Hepatocyte (in vitro differentiated cells): Measurements from ENCODE around the gene TBX3. TPM values are rescaled to one million over a fixed set of nuclear protein-coding genes. Genes with fewer than 3 reads are reported as not detected.
A peak's percentile ranks its signal among the peaks of the same experiment; 100 is the strongest.

Experiments
- DNase-seq: peaks from one replicate; pipeline ENCODE4 v3.0.0-alpha.2; 2016; ENCODE audit warnings: low spot score
- H2AFZ ChIP-seq: fragments of 200-600 bp; sonication (generic); 2 replicates; pipeline ENCODE4 v1.6.0; 2016; ENCODE audit warnings: antibody characterized with exemption, mild to moderate bottlenecking
- H3K27ac ChIP-seq: fragments of 200-600 bp; sonication (generic); 2 replicates; pipeline ENCODE4 v1.5.1; 2016; ENCODE audit warnings: mild to moderate bottlenecking
- H3K27me3 ChIP-seq: fragments of 200-600 bp; sonication (generic); 2 replicates; pipeline ENCODE4 v1.6.1; 2016
- H3K36me3 ChIP-seq: fragments of 200-600 bp; sonication (generic); replicated peaks from 2 replicates; pipeline ENCODE4 v1.5.1; 2016; ENCODE audit warnings: low read depth; ENCODE audit not compliant: insufficient read depth
- H3K4me1 ChIP-seq: fragments of 200-600 bp; sonication (generic); 2 replicates; pipeline ENCODE4 v1.5.1; 2016; ENCODE audit warnings: mild to moderate bottlenecking, moderate library complexity; ENCODE audit not compliant: insufficient read depth
- H3K4me2 ChIP-seq: fragments of 200-600 bp; sonication (generic); 2 replicates; pipeline ENCODE4 v1.6.0; 2016
- H3K4me3 ChIP-seq: fragments of 200-600 bp; sonication (generic); 2 replicates; pipeline ENCODE4 v1.5.1; 2016; ENCODE audit warnings: mild to moderate bottlenecking
- H3K79me2 ChIP-seq: fragments of 200-600 bp; sonication (generic); 2 replicates; pipeline ENCODE4 v1.6.0; 2017; ENCODE audit warnings: mild to moderate bottlenecking
- H3K9me2 ChIP-seq: fragments of 200-600 bp; sonication (generic); replicated peaks from 2 replicates; pipeline ENCODE4 v1.6.0; 2017; ENCODE audit warnings: mild to moderate bottlenecking; ENCODE audit not compliant: insufficient read depth
- H3K9me3 ChIP-seq: fragments of 200-600 bp; sonication (generic); 2 replicates; pipeline ENCODE4 v1.5.1; 2016; ENCODE audit warnings: low read depth, mild to moderate bottlenecking
- H4K20me1 ChIP-seq: fragments of 200-600 bp; sonication (generic); 2 replicates; pipeline ENCODE4 v1.6.0; 2016; ENCODE audit warnings: mild to moderate bottlenecking; ENCODE audit not compliant: insufficient read depth, poor library complexity, severe bottlenecking
- CTCF ChIP-seq: fragments of 200-600 bp; sonication (generic); IDR thresholded peaks from 2 replicates; pipeline ENCODE4 v1.5.1; 2016; ENCODE audit warnings: antibody characterized with exemption, mild to moderate bottlenecking; ENCODE audit not compliant: poor library complexity
- EZH2 ChIP-seq: fragments of 200-600 bp; sonication (generic); IDR thresholded peaks from 2 replicates; pipeline ENCODE4 v1.6.1; 2016; ENCODE audit warnings: antibody characterized with exemption, mild to moderate bottlenecking, borderline replicate concordance
- EZH2phosphoT487 ChIP-seq: fragments of 200-600 bp; sonication (generic); IDR thresholded peaks from one replicate; pipeline ENCODE4 v1.6.1; 2018; ENCODE audit warnings: antibody characterized with exemption, mild to moderate bottlenecking, low read depth, moderate library complexity; ENCODE audit not compliant: unreplicated experiment, severe bottlenecking
- WGBS: methylation state at CpG from one replicate; pipeline ENCODE4 v1.1.6; 2016; ENCODE audit warnings: low lambda C conversion rate; ENCODE audit errors: missing lambda C conversion rate; 5-methylcytosine and 5-hydroxymethylcytosine counted together
- polyA plus RNA-seq: library from polyadenylated mRNA; unstranded; fragments of >200 nt; fragmentation: Nextera tagmentation; extraction: Ambion mirVana; gene quantifications from 2 replicates; pipeline ENCODE4 v1.2.1, GENCODE V29; 2016
- total RNA-seq: library from RNA; depleted of rRNA; stranded (reverse); fragments of >200 nt; gene quantifications from 2 replicates; pipeline ENCODE4 v1.2.3, GENCODE V29; 2014

The TBX3 gene
- total and polyA plus RNA-seq, 2 experiments from 2014 or later = 109 to 133 TPM

- no peak for DNase-seq
- peaks cover 5% of the 10 kb centered on the region for H3K36me3 ChIP-seq
- peak overlapping the region; percentile 78 for H3K4me2 ChIP-seq
- no peaks in the 10 kb centered on the region for H3K9me2 ChIP-seq
- no peak overlapping the region for H2AFZ ChIP-seq
- TF ChIP-seq EZH2 = no peak
- no peak for TF ChIP-seq EZH2phosphoT487
- TF ChIP-seq CTCF = no peak
- H3K27ac ChIP-seq = peak overlapping the region; percentile 97
- H3K4me1 ChIP-seq = peaks cover 22% of the 10 kb centered on the region
- H3K4me3 ChIP-seq = peak overlapping the region; percentile 90
- WGBS = 42% methylated on average over 2 of the region's 2 CpGs
- peaks cover 99% of the 10 kb centered on the region for H3K79me2 ChIP-seq
- no peaks in the 10 kb centered on the region for H3K9me3 ChIP-seq
- peaks cover 58% of the 10 kb centered on the region for H4K20me1 ChIP-seq
- H3K27me3 ChIP-seq = no peaks in the 10 kb centered on the region
Observed at GRCh38 chr12:114678718-114679117, 5.3 kb downstream of the TBX3 start.

- H3K9me3 ChIP-seq = no peaks in the 10 kb centered on the region
- H3K27me3 ChIP-seq = no peaks in the 10 kb centered on the region
- DNase-seq = no peak
- peaks cover 27% of the 10 kb centered on the region for H3K4me1 ChIP-seq
- H3K4me3 ChIP-seq = peak overlapping the region; percentile 90
- WGBS = 42% methylated on average over 2 of the region's 2 CpGs
- H3K9me2 ChIP-seq = no peaks in the 10 kb centered on the region
- peaks cover 99% of the 10 kb centered on the region for H3K79me2 ChIP-seq
- H4K20me1 ChIP-seq = peaks cover 60% of the 10 kb centered on the region
- TF ChIP-seq EZH2 (no peak), CTCF (no peak), EZH2phosphoT487 (no peak)
- H3K4me2 ChIP-seq = peak overlapping the region; percentile 78
- H2AFZ ChIP-seq = no peak overlapping the region
- peaks cover 5% of the 10 kb centered on the region for H3K36me3 ChIP-seq
- H3K27ac ChIP-seq = peak overlapping the region; percentile 97
Observed at GRCh38 chr12:114678028-114678427, 5.9 kb downstream of the TBX3 start.

- Histone ChIP-seq H3K36me3 (peaks cover 5% of the 10 kb centered on the region), H4K20me1 (peaks cover 46% of the 10 kb centered on the region), H3K4me2 (peak overlapping the region; percentile 78), H3K4me3 (peak overlapping the region; percentile 17), H3K9me3 (no peaks in the 10 kb centered on the region), H3K79me2 (peaks cover 99% of the 10 kb centered on the region), H3K27ac (peak overlapping the region; percentile 97), H2AFZ (no peak overlapping the region), H3K9me2 (no peaks in the 10 kb centered on the region), H3K27me3 (no peaks in the 10 kb centered on the region), H3K4me1 (peaks cover 31% of the 10 kb centered on the region)
- TF ChIP-seq EZH2phosphoT487 (no peak), EZH2 (no peak), CTCF (no peak)
- WGBS = 29% methylated on average over 6 of the region's 6 CpGs
- DNase-seq = no peak
Observed at GRCh38 chr12:114676142-114676741, 7.7 kb downstream of the TBX3 start.
